Neural cell (in vitro differentiated cells): ENCODE measurements around the gene TMSB4X. TPM values are rescaled to one million over a fixed set of nuclear protein-coding genes. Genes with fewer than 3 reads are reported as not detected.
"Not testable (repeated sequence)": the region's sequence is repeated elsewhere in the genome, so short reads cannot be mapped to it uniquely, and the experiment has no call there.

Experiments used
- H2AFZ ChIP-seq: fragments of 200-600, 300-800 bp; sonication (generic), shearing (Covaris generic); 2 replicates; pipeline ENCODE4 v1.6.0; 2014; ENCODE audit warnings: low read depth, mild to moderate bottlenecking, antibody characterized with exemption, low read length, moderate library complexity
- H3F3A ChIP-seq: fragments of 200-600 bp; shearing (Covaris generic); 2 replicates; pipeline ENCODE4 v1.6.1; 2016; ENCODE audit warnings: mild to moderate bottlenecking, moderate library complexity, mixed read lengths, antibody characterized with exemption, low read length; ENCODE audit not compliant: insufficient read depth, poor library complexity, severe bottlenecking
- H3K27ac ChIP-seq: fragments of 200-600, 300-800 bp; sonication (generic), shearing (Covaris generic); 2 replicates; pipeline ENCODE4 v1.5.1; 2014; ENCODE audit warnings: mild to moderate bottlenecking, low read length, moderate library complexity
- H3K27me3 ChIP-seq: fragments of 300-800, 200-600 bp; sonication (generic), shearing (Covaris generic); 2 replicates; pipeline ENCODE4 v1.6.0; 2014; ENCODE audit warnings: mild to moderate bottlenecking, low read depth, low read length, moderate library complexity; ENCODE audit not compliant: insufficient read depth
- H3K36me3 ChIP-seq: fragments of 300-800, 200-600 bp; sonication (generic), shearing (Covaris generic); 2 replicates; pipeline ENCODE4 v1.5.1; 2014; ENCODE audit warnings: mild to moderate bottlenecking, antibody characterized with exemption, low read length, moderate library complexity; ENCODE audit not compliant: insufficient read depth
- H3K4me2 ChIP-seq: fragments of 300-800, 200-600 bp; sonication (generic), shearing (Covaris generic); 2 replicates; pipeline ENCODE4 v1.6.0; 2014; ENCODE audit warnings: mild to moderate bottlenecking, low read length
- H3K4me3 ChIP-seq: fragments of 300-800, 200-600 bp; sonication (generic), shearing (Covaris generic); 2 replicates; pipeline ENCODE4 v1.5.1; 2014; ENCODE audit warnings: mild to moderate bottlenecking, low read length, moderate library complexity
- H3K79me2 ChIP-seq: fragments of 200-600 bp; shearing (Covaris generic); replicated peaks from 2 replicates; pipeline ENCODE4 v1.6.0; 2014; ENCODE audit warnings: mild to moderate bottlenecking, low read length, moderate library complexity; ENCODE audit not compliant: insufficient read depth
- H3K9ac ChIP-seq: fragments of 300-800, 200-600 bp; sonication (generic), shearing (Covaris generic); 2 replicates; pipeline ENCODE4 v1.6.1; 2016; ENCODE audit warnings: mild to moderate bottlenecking, low read length, mixed read lengths
- H3K9me2 ChIP-seq: fragments of 200-600 bp; shearing (Covaris generic); 2 replicates; pipeline ENCODE4 v1.6.1; 2016; ENCODE audit warnings: mild to moderate bottlenecking, low read length, mixed read lengths; ENCODE audit not compliant: insufficient read depth
- H3K9me3 ChIP-seq: fragments of 200-600, 300-800 bp; sonication (generic), shearing (Covaris generic); 2 replicates; pipeline ENCODE4 v1.6.1; 2016; ENCODE audit warnings: mild to moderate bottlenecking, mixed run types, low read length, moderate library complexity, mixed read lengths
- H4K20me1 ChIP-seq: fragments of 200-600 bp; shearing (Covaris generic); 2 replicates; pipeline ENCODE4 v1.6.1; 2016; ENCODE audit warnings: mild to moderate bottlenecking, mixed run types; ENCODE audit not compliant: insufficient read depth
- CTCF ChIP-seq: fragments of 450-650 bp; IDR thresholded peaks from 2 replicates; pipeline ENCODE4 v1.5.1; 2014; ENCODE audit warnings: antibody characterized with exemption, mild to moderate bottlenecking, moderate library complexity; ENCODE audit not compliant: poor library complexity, severe bottlenecking
- EP300 ChIP-seq: fragments of 450-650 bp; conservative IDR thresholded peaks from 2 replicates; pipeline ENCODE4 v1.6.1; 2014; ENCODE audit warnings: antibody characterized with exemption, mild to moderate bottlenecking, moderate library complexity; ENCODE audit not compliant: poor library complexity, severe bottlenecking
- EZH2 ChIP-seq: fragments of 200-600, 300-800 bp; shearing (Covaris generic), sonication (generic); IDR thresholded peaks from 2 replicates; pipeline ENCODE4 v1.6.1; 2014; ENCODE audit warnings: antibody characterized with exemption, low read length, borderline replicate concordance, mild to moderate bottlenecking; ENCODE audit not compliant: insufficient read depth, poor library complexity, severe bottlenecking
- MXI1 ChIP-seq: fragments of 450-650 bp; conservative IDR thresholded peaks from 2 replicates; pipeline ENCODE4 v1.6.1; 2014; ENCODE audit warnings: antibody characterized with exemption, mild to moderate bottlenecking; ENCODE audit not compliant: poor library complexity, severe bottlenecking
- POLR2AphosphoS5 ChIP-seq: IDR thresholded peaks from 2 replicates; pipeline ENCODE4 v1.6.1; 2012
- RAD21 ChIP-seq: fragments of 450-650 bp; conservative IDR thresholded peaks from 2 replicates; pipeline ENCODE4 v1.6.1; 2014; ENCODE audit warnings: antibody characterized with exemption, mild to moderate bottlenecking, moderate library complexity
- REST ChIP-seq: IDR thresholded peaks from 2 replicates; pipeline ENCODE4 v1.6.1; 2012; ENCODE audit warnings: borderline replicate concordance
- SMC3 ChIP-seq: fragments of 450-650 bp; conservative IDR thresholded peaks from 2 replicates; pipeline ENCODE4 v1.6.1; 2014; ENCODE audit warnings: antibody characterized with exemption, mild to moderate bottlenecking, moderate library complexity; ENCODE audit not compliant: poor library complexity
- TAF1 ChIP-seq: IDR thresholded peaks from 2 replicates; pipeline ENCODE4 v1.6.1; 2012; ENCODE audit warnings: low read depth
- polyA plus RNA-seq: library from polyadenylated mRNA; depleted of rRNA; stranded (reverse); fragments of >200 nt; gene quantifications from 2 replicates; pipeline ENCODE4 v1.2.3, GENCODE V29; 2014

Gene TMSB4X
- polyA plus RNA-seq, 1 donor from 2014 or later: 11,381 TPM

GRCh38 chrX:12934850-12935249 lies 40.1 kb upstream of the TMSB4X start:
- no peak overlapping the region for H3K27ac ChIP-seq
- TF ChIP-seq TAF1: no peak
- no peak for TF ChIP-seq SMC3
- TF ChIP-seq RAD21: no peak
- TF ChIP-seq REST: no peak
- no peak for TF ChIP-seq EP300
- no peak for TF ChIP-seq MXI1
- TF ChIP-seq POLR2AphosphoS5: no peak
- no peak for TF ChIP-seq EZH2
- TF ChIP-seq CTCF: no peak
- H3K4me2 ChIP-seq: no peak overlapping the region
- no peaks in the 10 kb centered on the region for H3F3A ChIP-seq
- no peak overlapping the region for H2AFZ ChIP-seq
- no peaks in the 10 kb centered on the region for H3K36me3 ChIP-seq
- H3K27me3 ChIP-seq: no peaks in the 10 kb centered on the region
- no peak overlapping the region for H3K9ac ChIP-seq
- H4K20me1 ChIP-seq: no peaks in the 10 kb centered on the region
- no peak overlapping the region for H3K4me3 ChIP-seq
- no peaks in the 10 kb centered on the region for H3K9me2 ChIP-seq
- no peaks in the 10 kb centered on the region for H3K79me2 ChIP-seq
- H3K9me3 ChIP-seq: no peaks in the 10 kb centered on the region

- no peak for TF ChIP-seq EZH2
- TF ChIP-seq TAF1: no peak
- no peak for TF ChIP-seq RAD21
- TF ChIP-seq CTCF: no peak
- TF ChIP-seq EP300: no peak
- TF ChIP-seq POLR2AphosphoS5: no peak
- TF ChIP-seq REST: no peak
- no peak for TF ChIP-seq MXI1
- TF ChIP-seq SMC3: no peak
- Histone ChIP-seq H3K4me2 (no peak overlapping the region), H3K4me3 (no peak overlapping the region), H3K27ac (no peak overlapping the region), H2AFZ (no peak overlapping the region), H4K20me1 (no peaks in the 10 kb centered on the region), H3F3A (no peaks in the 10 kb centered on the region), H3K9ac (no peak overlapping the region), H3K36me3 (no peaks in the 10 kb centered on the region), H3K79me2 (no peaks in the 10 kb centered on the region), H3K27me3 (no peaks in the 10 kb centered on the region), H3K9me2 (no peaks in the 10 kb centered on the region), H3K9me3 (no peaks in the 10 kb centered on the region)
These were observed 38.0 kb upstream of the TMSB4X start for GRCh38 chrX:12936947-12937346.

GRCh38 chrX:12940471-12940870 lies 34.4 kb upstream of the TMSB4X start:
- not testable (repeated sequence) for H3K4me2 ChIP-seq, H3K9ac ChIP-seq, H3F3A ChIP-seq, H3K36me3 ChIP-seq, H3K9me2 ChIP-seq, H3K27ac ChIP-seq, H4K20me1 ChIP-seq, H2AFZ ChIP-seq, H3K9me3 ChIP-seq, H3K4me3 ChIP-seq, H3K27me3 ChIP-seq, H3K79me2 ChIP-seq
